ENCODE data around the gene SMARCC2.
"Not testable (repeated sequence)": the region's sequence is repeated elsewhere in the genome, so short reads cannot be mapped to it uniquely, and the experiment has no call there.

Gene SMARCC2

GRCh38 chr12:56120158-56120846 lies 69.0 kb downstream of the SMARCC2 start:
- no peak for DNase-seq (ENCODE audit: low read depth)

GRCh38 chr12:56119361-56119796 lies 69.9 kb downstream of the SMARCC2 start:
- peak; percentile 77 for DNase-seq (ENCODE audit: low read depth)

GRCh38 chr12:56118688-56119357 lies 70.5 kb downstream of the SMARCC2 start:
- no peak for DNase-seq (ENCODE audit: low read depth)

- peak; percentile 99 for DNase-seq (ENCODE audit: low read depth)
Observed at GRCh38 chr12:56117778-56118687, 71.2 kb downstream of the SMARCC2 start, which contains the start of gene ZC3H10. TSS of gene ZC3H10 (plus strand) at chr12:56118266. CDS start at chr12:56120563, 2,297 bp downstream.

GRCh38 chr12:56117082-56117706 lies 72.1 kb downstream of the SMARCC2 start:
- DNase-seq (ENCODE audit: low read depth) = not testable (repeated sequence)

- DNase-seq (ENCODE audit: low read depth) = peak; percentile 96
Observed at GRCh38 chr12:56116267-56117081, 72.8 kb downstream of the SMARCC2 start, which contains the start of gene RPL41. TSS of gene RPL41 (plus strand) at chr12:56116633.

- no peak for DNase-seq (ENCODE audit: low read depth)
Observed at GRCh38 chr12:56115329-56115728, 74.0 kb downstream of the SMARCC2 start.

GRCh38 chr12:56114084-56114483 lies 75.2 kb downstream of the SMARCC2 start:
- DNase-seq (ENCODE audit: low read depth) = no peak

Measured in HS-27A (cell line).